Astrocyte (in vitro differentiated cells and primary cell): ENCODE measurements around the gene CTDSPL. TPM values are rescaled to one million over a fixed set of nuclear protein-coding genes. Genes with fewer than 3 reads are reported as not detected.
A peak's percentile ranks its signal among the peaks of the same experiment; 100 is the strongest.

Source experiments
- DNase-seq: peaks from one replicate; pipeline ENCODE4 v3.0.0-alpha.2; 2010; ENCODE audit warnings: low read depth
- FAIRE-seq: peaks from 2 replicates; lab custom pipeline; 2011; peaks lifted over from hg19 to GRCh38; lab: Jason Lieb, UNC
- H2AFZ ChIP-seq: 2 replicates; pipeline ENCODE4 v1.6.0; 2012; ENCODE audit warnings: low read depth, low read length, inconsistent platforms
- H3K27ac ChIP-seq: 2 replicates; pipeline ENCODE4 v1.5.1; 2011; ENCODE audit warnings: low read depth, low read length, inconsistent platforms
- H3K27me3 ChIP-seq: 2 replicates; pipeline ENCODE4 v1.6.0; 2011; ENCODE audit warnings: low read length, inconsistent platforms; ENCODE audit not compliant: insufficient read depth
- H3K36me3 ChIP-seq: 2 replicates; pipeline ENCODE4 v1.5.1; 2011; ENCODE audit warnings: low read length, inconsistent platforms; ENCODE audit not compliant: insufficient read depth
- H3K4me1 ChIP-seq: 2 replicates; pipeline ENCODE4 v1.5.1; 2011; ENCODE audit warnings: low read length, inconsistent platforms; ENCODE audit not compliant: insufficient read depth
- H3K4me2 ChIP-seq: 2 replicates; pipeline ENCODE4 v1.6.0; 2012; ENCODE audit warnings: low read length, inconsistent platforms
- H3K4me3 ChIP-seq: 2 replicates; pipeline ENCODE4 v1.5.1; 2011; ENCODE audit warnings: low read depth, mild to moderate bottlenecking, low read length, inconsistent platforms; ENCODE audit not compliant: insufficient read depth
- H3K79me2 ChIP-seq: 2 replicates; pipeline ENCODE4 v1.6.0; 2012; ENCODE audit warnings: mild to moderate bottlenecking, low read length, inconsistent platforms; ENCODE audit not compliant: insufficient read depth
- H3K9ac ChIP-seq: 2 replicates; pipeline ENCODE4 v1.6.0; 2012; ENCODE audit warnings: mild to moderate bottlenecking, low read length, inconsistent platforms
- H3K9me3 ChIP-seq: 2 replicates; pipeline ENCODE4 v1.5.1; 2012; ENCODE audit warnings: low read depth, mild to moderate bottlenecking, low read length, inconsistent platforms; ENCODE audit not compliant: insufficient read depth
- H4K20me1 ChIP-seq: 2 replicates; pipeline ENCODE4 v1.6.0; 2012; ENCODE audit warnings: low read length, inconsistent platforms; ENCODE audit not compliant: insufficient read depth
- H3K27ac Mint-ChIP-seq: one replicate; pipeline ENCODE4 v1.8.0; 2021; ENCODE audit warnings: mild to moderate bottlenecking, mixed read lengths; ENCODE audit not compliant: unreplicated experiment
- H3K27me3 Mint-ChIP-seq: one replicate; pipeline ENCODE4 v1.8.0; 2021; ENCODE audit warnings: low read depth, mixed read lengths; ENCODE audit not compliant: unreplicated experiment
- H3K36me3 Mint-ChIP-seq: one replicate; pipeline ENCODE4 v1.8.0; 2021; ENCODE audit warnings: low read depth, mixed read lengths; ENCODE audit not compliant: unreplicated experiment
- H3K4me1 Mint-ChIP-seq: one replicate; pipeline ENCODE4 v1.8.0; 2021; ENCODE audit warnings: low read depth, mixed read lengths; ENCODE audit not compliant: unreplicated experiment
- H3K4me3 Mint-ChIP-seq: one replicate; pipeline ENCODE4 v1.8.0; 2021; ENCODE audit warnings: mild to moderate bottlenecking, moderate library complexity, mixed read lengths; ENCODE audit not compliant: unreplicated experiment
- H3K9me3 Mint-ChIP-seq: one replicate; pipeline ENCODE4 v1.8.0; 2021; ENCODE audit warnings: mild to moderate bottlenecking, mixed read lengths; ENCODE audit not compliant: unreplicated experiment
- CTCF ChIP-seq: IDR thresholded peaks from 2 replicates; pipeline ENCODE4 v1.5.1; 2011; ENCODE audit warnings: low read depth, mild to moderate bottlenecking, inconsistent platforms, low read length, moderate library complexity; ENCODE audit not compliant: insufficient read depth
- EZH2 ChIP-seq: IDR thresholded peaks from 2 replicates; pipeline ENCODE4 v1.6.1; 2012; ENCODE audit warnings: mild to moderate bottlenecking, low read length, inconsistent platforms; ENCODE audit not compliant: insufficient read depth
- total RNA-seq: library from RNA; stranded (reverse); gene quantifications from 2 replicates; pipeline ENCODE4 v1.2.1, GENCODE V29; 2021

The CTDSPL gene
- total RNA-seq, 1 donor from 2014 or later = 37.9 TPM

GRCh38 chr3:37945807-37946530, 84.3 kb downstream of the CTDSPL start:
- H3K27me3 Mint-ChIP-seq = no peaks in the 10 kb centered on the region
- Histone ChIP-seq H3K4me3 (no peak overlapping the region), H3K79me2 (no peaks in the 10 kb centered on the region), H3K27me3 (no peaks in the 10 kb centered on the region), H4K20me1 (no peaks in the 10 kb centered on the region), H3K9ac (no peak overlapping the region), H2AFZ (no peak overlapping the region), H3K36me3 (no peaks in the 10 kb centered on the region), H3K9me3 (no peaks in the 10 kb centered on the region), H3K4me1 (peaks cover 12% of the 10 kb centered on the region), H3K27ac (no peak overlapping the region), H3K4me2 (peak overlapping the region; percentile 42)
- DNase-seq (peak; percentile 55), FAIRE-seq (no peak)
- H3K4me1 Mint-ChIP-seq = peaks cover 30% of the 10 kb centered on the region
- peaks cover 7% of the 10 kb centered on the region for H3K36me3 Mint-ChIP-seq
- TF ChIP-seq EZH2 (no peak), CTCF (no peak)
- H3K27ac Mint-ChIP-seq = peak overlapping the region; percentile 44
- no peaks in the 10 kb centered on the region for H3K9me3 Mint-ChIP-seq
- H3K4me3 Mint-ChIP-seq = peak overlapping the region; percentile 16

- Histone ChIP-seq H3K36me3 (no peaks in the 10 kb centered on the region), H4K20me1 (no peaks in the 10 kb centered on the region), H3K27me3 (no peaks in the 10 kb centered on the region), H3K27ac (no peak overlapping the region), H3K9ac (no peak overlapping the region), H3K79me2 (no peaks in the 10 kb centered on the region), H3K4me3 (no peak overlapping the region), H3K4me2 (no peak overlapping the region), H3K4me1 (peaks cover 12% of the 10 kb centered on the region), H2AFZ (no peak overlapping the region), H3K9me3 (no peaks in the 10 kb centered on the region)
- peak overlapping the region; percentile 44 for H3K27ac Mint-ChIP-seq
- H3K4me3 Mint-ChIP-seq = peak overlapping the region; percentile 16
- TF ChIP-seq EZH2 (no peak), CTCF (no peak)
- H3K27me3 Mint-ChIP-seq = no peaks in the 10 kb centered on the region
- H3K4me1 Mint-ChIP-seq = peaks cover 30% of the 10 kb centered on the region
- no peaks in the 10 kb centered on the region for H3K9me3 Mint-ChIP-seq
- H3K36me3 Mint-ChIP-seq = peaks cover 5% of the 10 kb centered on the region
- no peak for FAIRE-seq
- no peak for DNase-seq
These were observed 84.8 kb downstream of the CTDSPL start for GRCh38 chr3:37946531-37946889.

GRCh38 chr3:37949866-37950265, 88.2 kb downstream of the CTDSPL start:
- no peak overlapping the region for H3K4me3 ChIP-seq
- no peak for TF ChIP-seq CTCF
- no peak for TF ChIP-seq EZH2
- FAIRE-seq (no peak), DNase-seq (peak; percentile 55)
- Mint-ChIP-seq H3K4me3 (no peak overlapping the region), H3K27me3 (no peaks in the 10 kb centered on the region), H3K27ac (no peak overlapping the region), H3K4me1 (peaks cover 16% of the 10 kb centered on the region), H3K36me3 (peaks cover 8% of the 10 kb centered on the region), H3K9me3 (no peaks in the 10 kb centered on the region)
- peaks cover 12% of the 10 kb centered on the region for H3K4me1 ChIP-seq
- H3K27me3 ChIP-seq = no peaks in the 10 kb centered on the region
- peak overlapping the region; percentile 23 for H3K9ac ChIP-seq
- H3K9me3 ChIP-seq = no peaks in the 10 kb centered on the region
- no peaks in the 10 kb centered on the region for H3K79me2 ChIP-seq
- no peak overlapping the region for H3K4me2 ChIP-seq
- H4K20me1 ChIP-seq = no peaks in the 10 kb centered on the region
- no peak overlapping the region for H3K27ac ChIP-seq
- no peak overlapping the region for H2AFZ ChIP-seq
- peaks cover 3% of the 10 kb centered on the region for H3K36me3 ChIP-seq
